ENCODE measurements around the gene ATP8A2.

- TF ChIP-seq POLR2AphosphoS5 (IDR thresholded peaks at IDR 0.05; ENCODE audit: borderline replicate concordance, low read depth, low read length), result no peak
- TF ChIP-seq FOXP2 (optimal IDR thresholded peaks at IDR 0.05; ENCODE audit: control extremely low read depth, extremely low read length, insufficient read depth), result no peak
- no peak for TF ChIP-seq EZH2 (IDR thresholded peaks at IDR 0.05)
Measured at GRCh38 chr13:25731037-25731436, 359.3 kb downstream of the ATP8A2 start.
